HG03060 (cell line): ENCODE measurements around the gene MIGA1.
"Not testable (repeated sequence)": the region's sequence is repeated elsewhere in the genome, so short reads cannot be mapped to it uniquely, and the experiment has no call there.

Source experiments
- ATAC-seq: cut with Tn5 transposase; IDR thresholded peaks from one replicate; pipeline ENCODE4 v1.9.1; 2021; ENCODE audit warnings: low read depth, moderate number of reproducible peaks; ENCODE audit not compliant: unreplicated experiment

MIGA1 gene

GRCh38 chr1:77900687-77901293 is 121.3 kb downstream of the MIGA1 start:
- no peak for ATAC-seq

DNA sequence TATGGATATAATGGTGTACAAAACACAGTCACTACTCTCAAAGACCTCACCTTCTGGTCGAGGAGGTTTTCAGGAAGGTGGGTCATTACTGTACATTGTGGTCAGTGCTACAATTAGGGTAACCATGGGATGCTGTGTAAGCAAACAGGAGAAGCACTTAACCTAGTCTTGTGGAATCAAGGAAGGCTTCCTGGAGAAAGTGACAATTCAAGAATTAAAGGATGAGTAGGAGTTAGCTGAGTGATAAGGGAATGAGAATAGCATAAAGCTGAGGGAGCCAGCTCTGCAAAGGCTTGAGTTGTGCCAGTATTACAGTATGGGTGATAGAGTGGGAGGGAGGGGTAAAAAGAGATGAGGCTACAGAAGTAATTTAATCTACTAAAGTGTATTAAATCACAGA is 126.2 kb downstream of the MIGA1 start:
- ATAC-seq = no peak

- no peak for ATAC-seq
Measured at GRCh38 chr1:77906019-77906545, 126.6 kb downstream of the MIGA1 start.

DNA sequence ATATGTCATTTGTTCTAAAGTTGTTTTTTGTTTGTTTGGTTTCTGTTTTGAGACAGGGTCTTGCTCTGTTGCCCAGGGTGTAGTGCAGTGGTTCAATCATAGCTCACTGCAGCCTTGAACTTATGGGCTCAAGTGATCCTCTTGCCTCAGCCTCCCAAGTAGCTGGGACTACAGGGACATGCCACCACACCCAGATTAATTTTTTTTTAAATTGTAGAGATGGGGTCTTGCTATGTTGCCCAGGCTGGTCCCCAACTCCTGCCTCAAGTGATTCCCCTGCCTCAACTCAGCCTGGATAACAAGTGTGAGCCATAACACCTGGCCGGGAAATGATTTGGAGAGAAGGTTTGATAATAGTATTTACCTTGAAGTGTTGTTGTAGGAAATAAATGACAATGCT is 127.2 kb downstream of the MIGA1 start:
- ATAC-seq = no peak

GRCh38 chr1:77910116-77910515 is 130.7 kb downstream of the MIGA1 start:
- ATAC-seq = no peak

- not testable (repeated sequence) for ATAC-seq
Measured at GRCh38 chr1:77918918-77919317, 139.5 kb downstream of the MIGA1 start.

DNA sequence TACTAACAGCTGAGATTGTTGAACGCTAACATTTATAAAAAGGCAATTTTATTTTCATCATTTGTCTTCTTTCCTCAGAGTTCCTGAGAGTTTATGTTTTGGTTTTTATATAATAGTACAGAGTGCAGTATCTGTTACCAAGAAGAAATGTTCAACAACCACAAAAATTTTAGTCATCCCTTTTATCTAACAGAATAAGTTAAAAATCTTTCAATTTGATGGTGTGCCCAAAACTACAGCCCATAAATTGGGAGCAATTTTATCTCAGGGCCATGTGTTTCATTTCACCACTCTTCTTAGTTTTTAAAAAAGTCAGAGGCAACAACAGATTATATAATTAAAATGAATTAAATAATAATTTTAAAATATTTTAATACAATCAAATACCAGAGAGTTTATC is 146.1 kb downstream of the MIGA1 start:
- no peak for ATAC-seq

- no peak for ATAC-seq
Measured at GRCh38 chr1:77925956-77926355, 146.5 kb downstream of the MIGA1 start.

GRCh38 chr1:77926561-77927357 is 147.3 kb downstream of the MIGA1 start:
- no peak for ATAC-seq

- ATAC-seq = no peak
Measured at GRCh38 chr1:77927414-77927813, 148.0 kb downstream of the MIGA1 start.
